ENCODE data around the gene CYP4F12. TPM values are rescaled to one million over a fixed set of nuclear protein-coding genes. Genes with fewer than 3 reads are reported as not detected.

Gene CYP4F12
- polyA plus RNA-seq, 1 donor, result 1.8 TPM

DNA sequence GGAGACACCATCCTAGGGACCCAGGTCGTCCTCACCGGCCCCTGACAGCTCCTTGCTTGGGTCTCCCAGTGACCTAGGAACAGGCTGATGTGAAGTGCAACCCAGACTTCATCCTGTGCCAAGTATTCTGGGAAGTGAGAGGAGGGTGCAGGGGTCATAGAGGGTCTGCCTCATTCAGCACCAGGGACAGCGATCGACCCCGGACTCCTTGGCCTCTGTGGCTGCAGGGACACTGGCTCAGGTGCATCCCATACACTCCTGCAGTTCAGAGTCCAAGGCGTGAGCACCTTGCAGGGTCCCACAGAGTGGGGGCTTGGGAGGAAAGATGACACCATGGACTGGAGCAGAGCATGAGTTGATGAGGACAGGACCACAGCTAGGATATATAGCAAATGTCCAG lies 44.9 kb downstream of the CYP4F12 start:
- no peak for DNase-seq

DNA sequence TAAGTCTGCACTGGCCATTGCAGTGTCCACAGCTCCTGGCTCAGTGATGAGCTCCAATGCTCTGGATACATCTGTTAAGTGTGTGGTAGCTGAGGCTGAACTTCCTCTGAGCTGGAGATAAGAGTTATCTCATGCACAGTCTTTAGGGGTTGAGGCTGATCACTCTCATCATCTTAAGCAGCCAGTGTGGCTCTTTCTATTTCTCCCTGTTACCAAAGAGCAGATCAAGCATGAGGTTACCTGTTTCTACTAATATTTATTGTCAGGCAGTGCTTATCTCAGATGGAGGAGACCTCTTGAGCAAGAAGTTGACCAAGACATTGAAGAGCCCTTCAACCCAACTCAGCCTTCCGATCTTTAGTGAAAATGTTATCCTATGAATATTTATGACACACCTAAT lies 48.4 kb downstream of the CYP4F12 start:
- DNase-seq, result no peak

GRCh38 chr19:15722956-15723355 lies 50.1 kb downstream of the CYP4F12 start:
- no peak for DNase-seq

- DNase-seq, result no peak
These were observed 54.8 kb downstream of the CYP4F12 start, which contains the start of gene OR10H2 for GRCh38 chr19:15727724-15728123. Gene OR10H2 (plus strand): TSS chr19:15728024. CDS start chr19:15728044, 20 bp downstream.

DNA sequence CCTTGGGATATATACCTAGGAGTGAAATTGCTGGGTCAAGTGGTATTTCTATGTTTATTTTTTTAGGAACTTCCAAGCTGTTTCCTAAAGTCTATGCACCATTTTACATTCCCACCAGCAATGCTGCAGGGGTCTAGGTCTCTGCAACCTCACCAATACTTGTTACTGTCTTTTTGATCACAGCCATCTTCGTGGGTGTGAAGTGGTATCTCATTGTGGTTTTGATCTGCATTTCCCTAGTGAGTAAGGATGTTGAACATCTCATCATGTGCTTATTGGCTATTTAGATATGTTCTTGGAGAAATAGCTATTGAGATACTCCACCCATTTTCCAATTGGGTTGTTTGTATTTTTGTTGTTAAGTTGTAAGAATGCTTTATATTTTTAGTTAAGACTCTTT lies 57.7 kb downstream of the CYP4F12 start:
- no peak for DNase-seq

GRCh38 chr19:15732388-15732787 lies 59.5 kb downstream of the CYP4F12 start:
- no peak for DNase-seq

DNA sequence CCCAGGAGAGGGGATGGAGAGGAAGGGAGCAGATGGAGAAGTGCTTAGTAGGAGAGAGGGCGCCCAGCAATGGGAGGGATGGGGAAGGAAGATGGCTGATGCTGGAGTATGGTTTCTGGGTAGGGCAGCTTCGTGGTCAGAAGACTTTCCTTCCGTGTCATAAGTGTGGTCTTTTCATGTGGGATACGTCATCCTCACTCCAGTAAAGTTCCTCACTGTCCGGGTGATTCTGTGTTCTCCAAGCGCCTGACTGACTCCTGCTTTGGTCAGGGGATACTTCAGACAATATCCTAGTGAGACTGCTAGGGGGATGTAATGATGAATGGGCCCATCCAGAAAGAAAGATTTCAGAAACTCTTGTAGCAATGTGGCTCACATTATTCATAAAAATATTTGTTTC lies 61.0 kb downstream of the CYP4F12 start:
- no peak for DNase-seq

DNA sequence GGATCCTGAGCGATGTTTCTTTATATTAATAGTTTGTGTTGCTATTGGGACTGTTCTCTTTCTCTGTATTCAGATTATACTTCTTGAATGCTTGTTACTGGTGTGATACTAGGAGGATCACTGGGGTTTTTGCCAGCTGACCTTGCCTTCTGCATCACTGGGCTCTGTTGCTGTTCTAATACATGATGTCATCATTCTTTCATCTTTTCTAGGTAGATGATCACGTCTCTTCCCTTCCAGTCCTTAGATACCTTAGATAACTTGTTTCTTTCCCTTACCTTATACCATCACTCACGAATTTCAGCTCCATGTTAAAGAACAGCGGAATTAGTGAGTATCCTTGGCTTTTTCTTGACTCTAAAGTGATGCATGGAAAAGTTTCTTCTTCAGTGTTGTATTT lies 64.8 kb downstream of the CYP4F12 start, which contains the start of gene OR10H3:
Gene OR10H3, plus strand, starts transcription at position 264 of the 400 bp plus-strand sequence. CDS start 3,408 bp downstream, outside the sequence.
- DNase-seq, result no peak

DNA sequence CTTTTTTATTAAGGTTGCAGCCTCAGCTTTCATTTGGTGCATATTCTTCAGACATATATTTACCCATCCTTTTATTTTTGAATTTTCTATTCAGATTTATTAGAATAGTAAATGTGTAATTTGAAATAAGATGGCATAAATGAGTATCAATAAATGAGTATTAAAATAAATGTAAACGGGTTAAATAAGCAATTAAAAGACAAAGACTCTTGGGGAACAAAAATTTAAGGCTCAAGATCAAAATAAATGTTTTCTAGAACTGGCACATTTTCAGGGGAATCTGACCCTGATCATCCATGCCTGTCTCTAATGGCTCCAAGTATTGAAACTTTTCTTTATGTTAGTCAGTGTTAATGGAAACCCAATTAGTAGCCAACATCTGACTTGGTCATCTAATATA lies 67.9 kb downstream of the CYP4F12 start:
- DNase-seq, result no peak

Other genes with a start within 250 kb of the CYP4F12 start
- 39.5 TPM for gene WIZ, start 223.1 kb upstream of the CYP4F12 start, polyA plus RNA-seq (ENCODE audit: insufficient read length)
- 1.7 TPM for gene RASAL3, start 208.5 kb upstream of the CYP4F12 start, polyA plus RNA-seq (ENCODE audit: insufficient read length)
- not detected for gene PGLYRP2, start 193.6 kb upstream of the CYP4F12 start, polyA plus RNA-seq (ENCODE audit: insufficient read length)
- gene CYP4F22, start 164.6 kb upstream of the CYP4F12 start, polyA plus RNA-seq (ENCODE audit: insufficient read length), result not detected
- gene CYP4F8, start 57.9 kb upstream of the CYP4F12 start, polyA plus RNA-seq (ENCODE audit: insufficient read length), result not detected
- 0.08 TPM for gene CYP4F3, start 32.2 kb upstream of the CYP4F12 start, polyA plus RNA-seq (ENCODE audit: insufficient read length)
- not detected for gene OR10H2, start 54.9 kb downstream of the CYP4F12 start, polyA plus RNA-seq (ENCODE audit: insufficient read length)
- gene OR10H3, start 64.9 kb downstream of the CYP4F12 start, polyA plus RNA-seq (ENCODE audit: insufficient read length), result not detected
- 0.04 TPM for gene OR10H5, start 114.6 kb downstream of the CYP4F12 start, polyA plus RNA-seq (ENCODE audit: insufficient read length)
- not detected for gene OR10H1, start 142.6 kb downstream of the CYP4F12 start, polyA plus RNA-seq (ENCODE audit: insufficient read length)
- gene CYP4F2, start 225.0 kb downstream of the CYP4F12 start, polyA plus RNA-seq (ENCODE audit: insufficient read length), result not detected